GM12878 (cell line): ENCODE results near the gene OGFOD2. TPM values are rescaled to one million over a fixed set of nuclear protein-coding genes. Genes with fewer than 3 reads are reported as not detected.
A peak's percentile ranks its signal among the peaks of the same experiment; 100 is the strongest.

Experiments
- BMI1 ChIP-seq: fragments of 450-650 bp; IDR thresholded peaks from 2 replicates; pipeline ENCODE4 v1.6.1; 2016; ENCODE audit warnings: mild to moderate bottlenecking, moderate library complexity, borderline replicate concordance
- CBFB ChIP-seq: IDR thresholded peaks from 2 replicates; pipeline ENCODE4 v1.6.1; 2016; ENCODE audit warnings: antibody characterized with exemption, low read depth
- CHD4 ChIP-seq: fragments of 200-600 bp; sonication (generic); IDR thresholded peaks from 2 replicates; pipeline ENCODE4 v1.6.1; 2016; ENCODE audit warnings: mild to moderate bottlenecking
- CREM ChIP-seq: IDR thresholded peaks from 2 replicates; pipeline ENCODE4 v1.6.1; 2014; ENCODE audit warnings: antibody characterized with exemption, low read depth
- DPF2 ChIP-seq: fragments of 450-650 bp; IDR thresholded peaks from 2 replicates; pipeline ENCODE4 v1.6.1; 2017; ENCODE audit warnings: mild to moderate bottlenecking
- IKZF1 ChIP-seq: fragments of 450-650 bp; conservative IDR thresholded peaks from 2 replicates; pipeline ENCODE4 v1.6.1; 2017; ENCODE audit warnings: antibody characterized with exemption, mild to moderate bottlenecking
- IRF4 ChIP-seq: IDR thresholded peaks from 2 replicates; pipeline ENCODE4 v1.6.1; 2011; ENCODE audit warnings: low read depth, low read length
- IRF5 ChIP-seq: fragments of 450-650 bp; IDR thresholded peaks from 2 replicates; pipeline ENCODE4 v1.6.1; 2017; ENCODE audit warnings: borderline replicate concordance
- NFIC ChIP-seq: IDR thresholded peaks from 2 replicates; pipeline ENCODE4 v1.6.1; 2012; ENCODE audit warnings: low read depth, mild to moderate bottlenecking, inconsistent platforms, low read length, moderate library complexity
- NFYA ChIP-seq: IDR thresholded peaks from 2 replicates; pipeline ENCODE4 v1.6.1; 2011; ENCODE audit warnings: low read depth, mild to moderate bottlenecking, low read length, improper control_type of control experiment, borderline replicate concordance
- RCOR1 ChIP-seq: conservative IDR thresholded peaks from 2 replicates; pipeline ENCODE4 v1.6.1; 2012; ENCODE audit warnings: low read depth, low read length, improper control_type of control experiment
- SREBF2 ChIP-seq: IDR thresholded peaks from 2 replicates; pipeline ENCODE4 v1.6.1; 2012; ENCODE audit warnings: mild to moderate bottlenecking, low read length
- TCF12 ChIP-seq: IDR thresholded peaks from 2 replicates; pipeline ENCODE4 v1.6.1; 2011; ENCODE audit warnings: low read depth, mild to moderate bottlenecking, low read length
- TCF3 ChIP-seq: IDR thresholded peaks from 2 replicates; pipeline ENCODE4 v1.6.1; 2012; ENCODE audit warnings: low read depth, mild to moderate bottlenecking, low read length, borderline replicate concordance; ENCODE audit not compliant: insufficient read depth
- polyA plus RNA-seq, 11 experiments: library from polyadenylated mRNA; depleted of rRNA in 4 of 11; unstranded in 6 of 11; stranded (reverse) in 5 of 11; fragments of >200 nt; fragmentation: Nextera tagmentation in 4 of 11; fragmentation: Illumina TruSeq in 1 of 11; extraction: Ambion mirVana in 4 of 11; extraction: Trizol in 1 of 11; gene quantifications; 1 replicate in 1 of 11; 2 replicates in 10 of 11; pipeline versions ENCODE4 v1.2.1 to v1.2.3, GENCODE V29; 2011 to 2016; ENCODE audit warnings: inconsistent platforms in 2 of 11, missing spikeins in 2 of 11, low read depth in 1 of 11
- total RNA-seq, 4 experiments: library from RNA; depleted of rRNA in 3 of 4; stranded (reverse); fragments of >200 nt in 3 of 4; fragmentation: Illumina TruSeq in 1 of 4; extraction: Trizol in 1 of 4; gene quantifications; 2 replicates each; pipeline versions ENCODE4 v1.2.1 to v1.2.3, GENCODE V29; 2013 to 2021
- TF ChIP-seq, protein P1 (sequence below): IDR thresholded peaks from 2 replicates; pipeline ENCODE4 v1.6.1; 2012; ENCODE audit warnings: improper control_type of control experiment, low read depth, low read length; ENCODE audit not compliant: insufficient replicate concordance
- TF ChIP-seq, protein P2 (sequence below): fragments of 450-650 bp; IDR thresholded peaks from 2 replicates; pipeline ENCODE4 v1.6.1; 2017; ENCODE audit warnings: mild to moderate bottlenecking, moderate library complexity
- TF ChIP-seq, protein P3 (sequence below): IDR thresholded peaks from 2 replicates; pipeline ENCODE4 v1.6.1; 2011; ENCODE audit warnings: borderline replicate concordance, low read depth, mild to moderate bottlenecking, moderate library complexity, mixed read lengths, low read length; ENCODE audit not compliant: insufficient read depth; ENCODE audit errors: extremely low read length

The OGFOD2 gene
- total and polyA plus RNA-seq, 10 of the 15 experiments (the other 5 are each of a cell fraction or from before 2014, with no cell fraction given), result 0.93 to 29.2 (median 16.3) TPM

- TF ChIP-seq, protein P1, sequence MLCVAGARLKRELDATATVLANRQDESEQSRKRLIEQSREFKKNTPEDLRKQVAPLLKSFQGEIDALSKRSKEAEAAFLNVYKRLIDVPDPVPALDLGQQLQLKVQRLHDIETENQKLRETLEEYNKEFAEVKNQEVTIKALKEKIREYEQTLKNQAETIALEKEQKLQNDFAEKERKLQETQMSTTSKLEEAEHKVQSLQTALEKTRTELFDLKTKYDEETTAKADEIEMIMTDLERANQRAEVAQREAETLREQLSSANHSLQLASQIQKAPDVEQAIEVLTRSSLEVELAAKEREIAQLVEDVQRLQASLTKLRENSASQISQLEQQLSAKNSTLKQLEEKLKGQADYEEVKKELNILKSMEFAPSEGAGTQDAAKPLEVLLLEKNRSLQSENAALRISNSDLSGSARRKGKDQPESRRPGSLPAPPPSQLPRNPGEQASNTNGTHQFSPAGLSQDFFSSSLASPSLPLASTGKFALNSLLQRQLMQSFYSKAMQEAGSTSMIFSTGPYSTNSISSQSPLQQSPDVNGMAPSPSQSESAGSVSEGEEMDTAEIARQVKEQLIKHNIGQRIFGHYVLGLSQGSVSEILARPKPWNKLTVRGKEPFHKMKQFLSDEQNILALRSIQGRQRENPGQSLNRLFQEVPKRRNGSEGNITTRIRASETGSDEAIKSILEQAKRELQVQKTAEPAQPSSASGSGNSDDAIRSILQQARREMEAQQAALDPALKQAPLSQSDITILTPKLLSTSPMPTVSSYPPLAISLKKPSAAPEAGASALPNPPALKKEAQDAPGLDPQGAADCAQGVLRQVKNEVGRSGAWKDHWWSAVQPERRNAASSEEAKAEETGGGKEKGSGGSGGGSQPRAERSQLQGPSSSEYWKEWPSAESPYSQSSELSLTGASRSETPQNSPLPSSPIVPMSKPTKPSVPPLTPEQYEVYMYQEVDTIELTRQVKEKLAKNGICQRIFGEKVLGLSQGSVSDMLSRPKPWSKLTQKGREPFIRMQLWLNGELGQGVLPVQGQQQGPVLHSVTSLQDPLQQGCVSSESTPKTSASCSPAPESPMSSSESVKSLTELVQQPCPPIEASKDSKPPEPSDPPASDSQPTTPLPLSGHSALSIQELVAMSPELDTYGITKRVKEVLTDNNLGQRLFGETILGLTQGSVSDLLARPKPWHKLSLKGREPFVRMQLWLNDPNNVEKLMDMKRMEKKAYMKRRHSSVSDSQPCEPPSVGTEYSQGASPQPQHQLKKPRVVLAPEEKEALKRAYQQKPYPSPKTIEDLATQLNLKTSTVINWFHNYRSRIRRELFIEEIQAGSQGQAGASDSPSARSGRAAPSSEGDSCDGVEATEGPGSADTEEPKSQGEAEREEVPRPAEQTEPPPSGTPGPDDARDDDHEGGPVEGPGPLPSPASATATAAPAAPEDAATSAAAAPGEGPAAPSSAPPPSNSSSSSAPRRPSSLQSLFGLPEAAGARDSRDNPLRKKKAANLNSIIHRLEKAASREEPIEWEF, result no peak
- TF ChIP-seq RCOR1 (no peak), NFYA (no peak), NFIC (peak; percentile 41; the same call in 1 of the 2 replicates), CBFB (peak; percentile 66; the same call in 1 of the 2 replicates), TCF3 (no peak), TCF12 (no peak), CHD4 (no peak), DPF2 (0 out of 2 replicates have a peak, but pooled peaks have one; percentile 37), SREBF2 (no peak), IKZF1 (peak; percentile 60), CREM (peak; percentile 68; the same call in 1 of the 2 replicates), BMI1 (no peak), IRF5 (no peak), IRF4 (no peak)
- TF ChIP-seq, protein P2, sequence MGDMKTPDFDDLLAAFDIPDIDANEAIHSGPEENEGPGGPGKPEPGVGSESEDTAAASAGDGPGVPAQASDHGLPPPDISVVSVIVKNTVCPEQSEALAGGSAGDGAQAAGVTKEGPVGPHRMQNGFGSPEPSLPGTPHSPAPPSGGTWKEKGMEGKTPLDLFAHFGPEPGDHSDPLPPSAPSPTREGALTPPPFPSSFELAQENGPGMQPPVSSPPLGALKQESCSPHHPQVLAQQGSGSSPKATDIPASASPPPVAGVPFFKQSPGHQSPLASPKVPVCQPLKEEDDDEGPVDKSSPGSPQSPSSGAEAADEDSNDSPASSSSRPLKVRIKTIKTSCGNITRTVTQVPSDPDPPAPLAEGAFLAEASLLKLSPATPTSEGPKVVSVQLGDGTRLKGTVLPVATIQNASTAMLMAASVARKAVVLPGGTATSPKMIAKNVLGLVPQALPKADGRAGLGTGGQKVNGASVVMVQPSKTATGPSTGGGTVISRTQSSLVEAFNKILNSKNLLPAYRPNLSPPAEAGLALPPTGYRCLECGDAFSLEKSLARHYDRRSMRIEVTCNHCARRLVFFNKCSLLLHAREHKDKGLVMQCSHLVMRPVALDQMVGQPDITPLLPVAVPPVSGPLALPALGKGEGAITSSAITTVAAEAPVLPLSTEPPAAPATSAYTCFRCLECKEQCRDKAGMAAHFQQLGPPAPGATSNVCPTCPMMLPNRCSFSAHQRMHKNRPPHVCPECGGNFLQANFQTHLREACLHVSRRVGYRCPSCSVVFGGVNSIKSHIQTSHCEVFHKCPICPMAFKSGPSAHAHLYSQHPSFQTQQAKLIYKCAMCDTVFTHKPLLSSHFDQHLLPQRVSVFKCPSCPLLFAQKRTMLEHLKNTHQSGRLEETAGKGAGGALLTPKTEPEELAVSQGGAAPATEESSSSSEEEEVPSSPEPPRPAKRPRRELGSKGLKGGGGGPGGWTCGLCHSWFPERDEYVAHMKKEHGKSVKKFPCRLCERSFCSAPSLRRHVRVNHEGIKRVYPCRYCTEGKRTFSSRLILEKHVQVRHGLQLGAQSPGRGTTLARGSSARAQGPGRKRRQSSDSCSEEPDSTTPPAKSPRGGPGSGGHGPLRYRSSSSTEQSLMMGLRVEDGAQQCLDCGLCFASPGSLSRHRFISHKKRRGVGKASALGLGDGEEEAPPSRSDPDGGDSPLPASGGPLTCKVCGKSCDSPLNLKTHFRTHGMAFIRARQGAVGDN, result no peak
- TF ChIP-seq, protein P3, sequence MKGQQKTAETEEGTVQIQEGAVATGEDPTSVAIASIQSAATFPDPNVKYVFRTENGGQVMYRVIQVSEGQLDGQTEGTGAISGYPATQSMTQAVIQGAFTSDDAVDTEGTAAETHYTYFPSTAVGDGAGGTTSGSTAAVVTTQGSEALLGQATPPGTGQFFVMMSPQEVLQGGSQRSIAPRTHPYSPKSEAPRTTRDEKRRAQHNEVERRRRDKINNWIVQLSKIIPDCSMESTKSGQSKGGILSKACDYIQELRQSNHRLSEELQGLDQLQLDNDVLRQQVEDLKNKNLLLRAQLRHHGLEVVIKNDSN, result peak; percentile 36
Measured at GRCh38 chr12:122946690-122947341, 28.2 kb upstream of the OGFOD2 start (continued).
